GM21381 (cell line): ENCODE data around the gene STXBP5.

Experiments
- ATAC-seq: cut with Tn5 transposase; IDR thresholded peaks from one replicate; pipeline ENCODE4 v1.9.1; 2021; ENCODE audit warnings: mild to moderate bottlenecking, moderate library complexity; ENCODE audit not compliant: unreplicated experiment

Gene STXBP5

GRCh38 chr6:147421903-147422302 lies 217.7 kb downstream of the STXBP5 start:
- no peak for ATAC-seq

GRCh38 chr6:147423111-147423510 lies 218.9 kb downstream of the STXBP5 start:
- no peak for ATAC-seq

- ATAC-seq: no peak
Measured at GRCh38 chr6:147429794-147430193, 225.6 kb downstream of the STXBP5 start.

- no peak for ATAC-seq
Measured at GRCh38 chr6:147430811-147431210, 226.6 kb downstream of the STXBP5 start.

GRCh38 chr6:147434076-147434475 lies 229.9 kb downstream of the STXBP5 start:
- ATAC-seq: no peak

GRCh38 chr6:147434516-147434915 lies 230.3 kb downstream of the STXBP5 start:
- no peak for ATAC-seq

- no peak for ATAC-seq
Measured at GRCh38 chr6:147437615-147438014, 233.4 kb downstream of the STXBP5 start.

- ATAC-seq: no peak
Measured at GRCh38 chr6:147438758-147439528, 234.7 kb downstream of the STXBP5 start.
